HG03139 (cell line): ENCODE measurements around the gene KCNA1.

Experiments
- ATAC-seq: cut with Tn5 transposase; IDR thresholded peaks from one replicate; pipeline ENCODE4 v1.9.1; 2021; ENCODE audit not compliant: unreplicated experiment

The KCNA1 gene

DNA sequence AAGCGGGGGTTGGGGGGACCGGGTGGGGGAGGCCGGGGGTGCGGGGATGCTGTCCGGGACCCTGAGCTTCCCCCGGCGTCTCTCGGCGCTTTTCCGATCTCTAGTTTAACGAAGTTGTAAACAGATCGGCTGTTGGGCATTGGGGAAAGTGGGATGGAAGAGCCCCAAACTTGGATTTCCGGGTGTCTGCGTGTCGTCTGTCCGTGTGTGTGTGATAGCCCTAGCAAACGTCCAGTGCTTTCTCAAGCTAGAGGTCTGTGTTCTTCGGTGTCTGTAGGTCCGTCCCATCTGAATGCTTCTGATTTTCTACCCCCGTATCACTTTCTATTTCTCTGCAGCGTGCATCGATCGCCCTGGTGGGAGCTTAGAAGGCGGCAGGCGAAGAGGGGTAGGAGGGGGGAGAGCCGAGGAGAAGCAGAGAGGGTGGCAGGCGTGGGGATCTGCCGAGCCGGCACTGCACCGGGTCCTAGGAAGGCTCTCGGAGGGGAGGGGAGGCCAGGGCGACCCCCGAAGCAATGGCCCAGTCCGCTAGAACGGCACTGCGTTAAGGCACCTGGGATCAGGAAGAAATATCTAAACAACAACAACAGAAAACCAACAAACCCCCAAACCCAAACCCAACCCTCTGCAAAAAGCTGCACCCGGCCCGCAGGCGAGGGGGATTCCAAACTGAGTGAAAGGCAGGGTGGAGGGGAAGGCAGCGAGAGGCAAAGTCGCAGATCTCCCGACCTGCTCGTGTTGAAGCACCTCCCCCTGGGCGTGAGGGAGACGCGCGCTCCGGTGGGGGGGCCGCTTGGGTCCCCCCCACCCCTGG, 1.0 kb downstream of the KCNA1 start:
- no peak for ATAC-seq

DNA sequence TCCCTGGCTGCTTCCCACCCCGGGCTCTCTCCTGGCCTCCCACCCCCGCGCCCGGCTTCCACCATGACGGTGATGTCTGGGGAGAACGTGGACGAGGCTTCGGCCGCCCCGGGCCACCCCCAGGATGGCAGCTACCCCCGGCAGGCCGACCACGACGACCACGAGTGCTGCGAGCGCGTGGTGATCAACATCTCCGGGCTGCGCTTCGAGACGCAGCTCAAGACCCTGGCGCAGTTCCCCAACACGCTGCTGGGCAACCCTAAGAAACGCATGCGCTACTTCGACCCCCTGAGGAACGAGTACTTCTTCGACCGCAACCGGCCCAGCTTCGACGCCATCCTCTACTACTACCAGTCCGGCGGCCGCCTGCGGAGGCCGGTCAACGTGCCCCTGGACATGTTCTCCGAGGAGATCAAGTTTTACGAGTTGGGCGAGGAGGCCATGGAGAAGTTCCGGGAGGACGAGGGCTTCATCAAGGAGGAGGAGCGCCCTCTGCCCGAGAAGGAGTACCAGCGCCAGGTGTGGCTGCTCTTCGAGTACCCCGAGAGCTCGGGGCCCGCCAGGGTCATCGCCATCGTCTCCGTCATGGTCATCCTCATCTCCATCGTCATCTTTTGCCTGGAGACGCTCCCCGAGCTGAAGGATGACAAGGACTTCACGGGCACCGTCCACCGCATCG, 1.8 kb downstream of the KCNA1 start:
- ATAC-seq, result no peak

DNA sequence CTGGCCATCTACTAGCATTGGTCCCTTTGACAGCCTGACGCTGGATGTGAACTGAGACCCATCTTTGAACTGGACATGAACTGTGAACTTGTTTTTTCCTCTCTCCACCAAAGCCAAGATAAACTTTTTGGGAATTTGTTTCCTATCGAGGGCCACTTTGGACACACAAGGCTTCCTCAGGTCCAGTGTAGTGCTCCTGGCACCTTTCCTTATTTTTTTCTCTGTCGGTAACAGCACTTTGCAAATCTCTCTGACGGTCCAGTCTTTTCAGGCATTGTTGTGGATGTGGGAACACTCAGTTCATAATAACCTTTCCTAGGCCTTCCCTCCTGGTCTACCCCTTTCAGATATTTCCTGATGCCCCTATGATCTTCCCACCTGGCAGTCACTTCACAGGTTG, 5.0 kb downstream of the KCNA1 start:
- ATAC-seq, result no peak

DNA sequence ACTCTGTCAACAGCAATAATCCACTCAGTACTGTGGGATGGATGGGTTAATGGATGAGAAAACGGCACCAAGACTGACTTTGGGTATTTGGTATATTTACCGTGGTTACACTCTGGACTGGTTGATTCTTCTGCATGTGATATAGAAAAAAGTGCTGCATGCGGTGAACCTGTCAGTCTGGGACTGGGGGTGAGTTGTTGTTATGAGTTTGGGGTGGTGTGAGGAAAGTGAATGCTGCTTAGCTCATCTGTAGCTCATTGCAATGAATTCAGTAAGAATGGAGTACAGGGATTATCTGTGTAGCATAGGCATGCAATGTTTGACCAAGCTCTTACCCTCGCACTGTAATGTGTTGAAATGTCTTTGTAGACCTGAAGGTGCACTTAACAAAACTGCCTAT, 6.0 kb downstream of the KCNA1 start:
- ATAC-seq, result no peak

DNA sequence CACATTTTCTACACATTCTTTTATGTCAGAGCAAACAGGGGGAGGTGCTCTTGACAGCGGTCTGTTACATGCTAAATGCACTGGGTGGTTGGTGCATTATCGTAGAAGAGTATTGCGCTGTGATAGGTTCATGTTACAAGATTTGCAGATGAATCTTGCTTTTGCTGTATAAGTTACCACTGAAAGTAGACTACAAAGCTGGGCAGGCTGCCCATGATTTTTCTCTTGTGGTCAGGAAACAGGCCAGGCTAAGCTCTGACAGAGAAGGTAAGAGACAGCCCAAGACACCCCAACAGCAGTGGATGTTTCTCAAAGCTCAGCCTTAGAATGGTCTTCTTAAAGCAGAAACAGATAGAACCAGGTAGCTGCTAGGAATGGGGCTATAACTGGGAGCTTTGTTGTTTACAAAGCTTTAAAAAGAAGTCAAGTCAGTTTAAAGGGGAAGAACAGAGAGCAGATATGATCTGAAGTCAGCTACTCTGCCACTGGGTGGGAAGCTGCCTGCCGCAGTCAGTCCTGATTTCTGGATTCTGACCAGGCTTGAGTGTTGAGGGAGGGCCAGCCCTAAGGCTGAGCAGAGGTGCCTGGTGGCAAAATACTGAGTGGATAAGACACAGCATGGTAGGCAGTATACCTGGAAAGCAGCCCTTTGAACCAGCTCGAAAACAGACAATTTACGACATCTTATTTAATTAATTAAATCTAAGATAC, 9.4 kb downstream of the KCNA1 start:
- no peak for ATAC-seq

DNA sequence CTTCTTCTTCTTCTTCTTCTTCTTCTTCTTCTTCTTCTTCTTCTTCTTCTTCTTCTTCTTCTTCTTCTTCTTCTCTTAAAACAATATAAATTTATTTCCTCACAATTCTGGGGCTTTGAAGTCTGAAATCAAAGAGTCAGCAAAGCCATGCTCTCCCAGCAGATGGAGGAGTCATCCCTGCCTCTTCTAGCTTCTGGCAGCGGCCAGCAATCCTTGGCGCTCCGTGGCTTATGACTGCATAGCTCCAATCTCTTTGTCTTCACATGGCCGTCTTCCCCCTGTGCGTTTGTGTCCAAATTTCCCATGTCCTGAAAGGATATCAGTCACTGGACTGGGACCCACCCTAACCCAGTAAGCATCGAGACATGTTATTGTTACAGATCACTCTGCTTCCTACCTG, 22.9 kb downstream of the KCNA1 start:
- no peak for ATAC-seq

DNA sequence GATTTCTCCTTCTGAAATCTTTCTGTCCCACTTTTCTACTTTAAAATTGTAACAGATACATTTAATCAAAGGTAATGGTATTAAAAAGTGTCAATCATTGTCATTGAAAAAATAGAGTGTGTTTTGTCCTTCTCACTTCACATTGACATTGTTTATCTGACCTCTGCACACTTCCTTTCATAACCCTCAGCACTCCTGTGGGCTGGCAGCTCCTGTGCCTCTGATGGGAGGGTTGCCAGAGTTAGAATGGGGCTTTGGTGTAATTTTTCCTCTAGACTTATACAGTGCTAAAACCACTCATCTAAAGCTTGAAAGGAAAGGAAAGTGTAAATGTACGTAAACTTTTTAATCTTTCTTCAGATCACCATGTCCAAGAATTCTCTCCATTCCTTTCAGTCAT, 23.7 kb downstream of the KCNA1 start:
- no peak for ATAC-seq

DNA sequence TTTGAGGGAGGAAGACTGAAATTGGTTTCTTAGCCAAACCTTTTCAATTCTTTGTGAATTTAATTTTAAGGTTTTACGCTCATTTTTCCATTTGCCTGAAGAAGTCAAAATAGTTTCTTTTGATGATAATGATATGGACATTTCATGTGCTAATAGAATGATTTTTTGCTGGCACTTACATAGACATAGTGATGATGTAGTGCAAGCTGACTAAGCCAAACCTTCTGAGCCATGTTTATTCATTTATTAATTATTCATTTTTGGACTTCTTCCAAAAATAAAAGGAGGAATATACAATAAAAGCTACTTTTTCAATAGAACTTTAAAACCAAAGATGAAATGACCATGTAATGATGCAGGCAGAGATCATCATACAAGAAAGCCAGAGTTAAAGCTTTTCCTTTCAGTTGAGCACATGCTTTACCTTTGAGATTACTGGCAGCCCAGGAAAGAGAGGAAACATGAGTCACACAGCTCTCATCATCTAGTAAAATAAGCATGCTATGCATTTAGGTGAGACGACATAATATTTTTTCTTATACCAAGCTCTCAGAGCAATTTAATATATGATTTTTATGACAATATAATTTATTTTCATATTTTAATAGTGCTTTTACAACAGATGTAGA, 24.8 kb downstream of the KCNA1 start:
- no peak for ATAC-seq

DNA sequence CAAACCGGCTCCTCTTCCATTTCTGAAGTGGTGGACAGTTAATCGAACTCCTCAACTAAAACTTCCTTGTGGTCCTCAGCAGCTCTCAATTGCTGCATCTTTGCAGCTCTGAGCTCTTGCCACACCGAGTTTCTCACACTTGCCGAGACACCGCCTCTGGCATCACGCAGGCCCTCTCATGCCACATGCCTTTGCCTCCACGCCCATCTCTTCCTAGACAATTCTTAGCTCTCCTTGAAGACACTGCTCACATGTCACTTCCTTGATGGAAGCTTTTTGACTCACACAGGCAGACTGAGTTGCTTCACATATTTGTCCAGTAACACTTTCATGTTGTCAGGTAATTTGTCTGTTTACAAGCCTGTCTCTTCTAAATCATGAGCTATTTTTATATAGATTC, 29.2 kb downstream of the KCNA1 start:
- ATAC-seq, result no peak

DNA sequence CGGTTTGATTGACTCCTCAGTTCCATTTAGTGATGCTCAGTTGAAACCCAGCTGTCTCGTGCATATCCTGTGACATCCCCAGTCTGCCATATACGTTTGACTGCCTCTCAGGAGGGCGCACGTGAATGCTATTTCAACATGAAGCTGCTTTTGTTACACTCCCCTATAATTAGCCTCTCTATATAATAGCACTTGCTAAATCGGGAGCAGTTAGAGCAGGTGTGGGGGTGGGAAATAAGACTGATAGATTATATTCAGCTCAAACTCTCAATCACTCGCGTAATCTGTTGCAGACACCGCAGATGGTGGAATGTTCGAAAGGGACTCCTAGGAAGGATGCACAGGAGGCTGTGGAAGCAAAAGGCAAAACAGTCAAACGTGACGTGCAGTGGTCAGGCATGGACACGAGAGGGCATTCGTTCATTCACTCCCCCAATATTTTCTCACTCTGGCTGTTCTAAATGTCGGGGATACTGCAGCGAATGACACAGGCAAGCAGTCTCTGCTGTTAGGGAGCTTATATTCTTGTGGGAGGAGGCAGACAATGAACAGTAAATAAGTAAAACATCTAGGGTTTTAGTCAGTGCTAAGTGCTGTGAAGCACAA, 29.8 kb downstream of the KCNA1 start:
- ATAC-seq, result no peak

DNA sequence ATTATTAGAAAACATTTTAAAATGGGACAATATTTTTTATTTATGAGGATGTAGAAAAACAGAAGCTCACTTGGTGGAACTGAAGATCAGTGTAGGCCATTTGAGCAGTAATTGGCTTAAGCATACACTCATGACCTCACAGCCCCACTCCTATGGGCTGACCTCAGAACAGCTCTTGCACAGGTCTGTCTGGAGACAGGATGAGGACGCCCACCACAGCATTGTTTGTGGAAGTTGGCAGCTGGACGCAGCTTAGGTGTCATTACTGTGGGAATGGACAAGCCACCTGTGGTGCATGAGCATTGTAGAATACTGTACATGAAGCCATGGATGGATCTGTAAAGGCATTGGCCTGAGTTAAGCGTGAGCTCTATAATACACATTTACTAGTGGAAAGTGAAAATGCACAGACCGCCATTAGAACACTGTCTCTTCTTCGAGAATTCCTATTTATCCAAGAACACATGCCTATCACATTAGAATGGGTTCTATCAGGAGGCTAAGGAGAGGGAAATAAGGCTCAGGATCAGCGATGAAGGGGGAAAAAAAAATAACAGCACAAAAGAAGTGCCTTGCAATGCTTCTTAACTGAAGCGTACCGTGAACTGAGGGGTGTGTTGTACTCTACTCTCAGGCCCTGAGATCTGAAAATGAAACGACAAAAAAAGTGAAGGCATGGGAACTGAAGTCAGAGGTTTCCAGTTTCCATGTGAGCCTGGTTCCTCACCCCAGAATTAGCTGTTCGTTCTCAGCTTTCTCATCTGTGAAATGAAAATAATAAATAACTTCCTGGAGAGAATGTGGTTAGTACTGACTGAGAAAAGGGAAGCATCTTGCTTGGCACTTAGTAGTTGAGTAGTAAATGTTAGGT, 33.6 kb downstream of the KCNA1 start:
- ATAC-seq, result peak; percentile 81

DNA sequence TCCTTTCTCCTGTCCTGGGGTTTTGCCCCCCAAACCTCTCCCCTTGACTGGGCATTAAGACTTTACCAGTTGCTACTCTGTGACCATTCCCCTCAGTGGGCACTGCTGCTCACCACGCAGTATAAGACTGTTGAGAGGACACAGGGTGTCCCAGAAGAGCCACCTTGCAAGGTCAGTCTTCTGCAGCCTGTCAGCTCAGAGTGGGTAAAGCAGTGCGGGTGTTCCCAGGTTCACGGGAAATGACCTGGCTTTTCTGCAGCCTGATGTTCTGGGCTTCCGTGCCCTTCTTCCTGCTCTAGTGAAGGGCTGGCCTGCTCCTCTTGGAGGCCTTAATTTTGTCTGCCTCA, 34.2 kb downstream of the KCNA1 start:
- peak; percentile 24 for ATAC-seq

DNA sequence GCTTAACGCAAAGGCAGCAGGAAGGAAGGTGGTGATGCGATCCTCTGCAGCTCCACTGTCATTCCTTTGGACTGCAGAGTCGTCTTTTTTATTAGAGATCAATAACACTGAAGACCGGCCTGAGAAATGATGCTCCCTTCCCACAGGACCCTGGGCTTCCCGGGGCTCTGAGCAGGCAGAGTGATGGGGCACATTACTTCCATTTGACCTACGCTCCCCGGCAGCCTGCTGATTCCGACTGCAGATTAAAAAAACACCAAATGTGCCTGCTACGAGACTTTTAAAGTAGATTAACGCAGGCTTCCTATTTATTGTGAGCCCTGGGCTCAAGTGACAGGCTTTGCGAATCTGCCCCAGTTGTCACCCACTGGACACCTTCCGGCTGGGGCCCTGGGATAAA, 37.5 kb downstream of the KCNA1 start:
- no peak for ATAC-seq

DNA sequence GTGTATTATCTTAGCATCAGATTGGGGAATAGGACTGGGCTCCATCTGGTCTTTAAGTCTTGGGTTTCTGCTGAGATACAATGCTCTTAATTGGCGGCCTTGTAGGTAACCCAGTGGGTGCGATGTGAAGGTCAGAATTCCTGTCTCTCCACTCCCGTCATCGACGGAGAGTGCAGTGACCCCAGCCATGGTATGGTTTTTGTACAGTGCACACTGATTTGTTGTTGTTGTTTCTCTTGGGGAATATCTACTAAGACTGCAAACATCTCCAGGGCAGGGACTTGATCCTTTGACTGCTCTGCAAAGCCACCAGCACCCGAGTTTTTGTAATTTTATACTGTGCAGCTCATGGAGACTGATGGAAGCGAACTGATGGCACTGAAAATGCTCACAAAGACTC, 41.4 kb downstream of the KCNA1 start:
- ATAC-seq, result no peak

DNA sequence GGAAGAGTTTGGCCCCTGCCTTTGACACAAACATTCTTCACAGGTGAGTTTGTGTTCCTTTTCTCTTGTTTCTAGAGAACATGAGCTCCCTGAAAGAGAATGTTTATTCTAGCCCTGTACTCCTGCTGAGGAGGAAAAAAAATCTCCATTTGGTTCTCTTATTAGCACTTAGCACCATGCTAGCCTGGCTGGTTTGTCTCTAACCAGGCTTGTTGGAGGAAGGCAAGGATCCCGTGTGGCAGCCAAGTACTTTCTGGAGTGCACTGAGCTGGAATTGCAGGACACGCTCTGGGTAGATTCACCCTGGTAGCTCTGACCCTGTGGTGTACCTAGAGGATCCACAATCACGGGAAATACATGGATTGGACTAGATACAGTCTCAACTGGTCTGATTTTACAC, 41.9 kb downstream of the KCNA1 start:
- ATAC-seq, result no peak

DNA sequence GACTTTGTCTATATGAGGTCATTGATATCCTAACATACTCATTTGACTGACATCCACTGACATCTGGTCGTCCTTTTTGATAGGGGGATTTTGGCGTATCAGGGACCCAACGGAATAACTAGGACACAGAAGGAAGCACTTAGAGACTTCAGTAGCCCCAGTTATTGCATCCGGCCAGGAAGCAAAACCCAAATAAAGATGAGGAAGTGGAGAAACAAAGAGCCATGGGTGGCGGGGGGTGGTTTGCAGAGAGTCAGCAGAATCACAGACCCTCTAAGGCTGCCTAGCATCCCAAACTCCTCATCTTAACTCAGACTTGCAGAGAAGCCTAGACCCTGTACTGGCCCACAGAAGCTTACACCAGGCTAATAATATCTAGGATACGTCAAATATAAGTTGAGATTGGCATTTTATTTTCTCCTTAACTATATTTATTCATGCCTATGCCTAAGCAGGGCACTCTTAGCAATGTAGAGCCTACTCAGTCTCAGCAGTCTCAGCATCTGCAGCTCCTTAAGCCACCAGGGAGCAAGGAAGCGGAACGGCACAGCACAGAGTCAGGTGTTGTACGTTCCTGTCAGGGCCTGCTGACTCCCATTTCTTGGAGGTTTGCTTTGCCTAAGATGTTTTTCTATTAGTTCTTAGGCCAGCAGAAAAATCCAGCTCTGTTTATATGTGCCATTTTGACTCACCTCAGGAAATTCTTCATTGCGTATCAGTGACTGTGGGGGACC, 45.1 kb downstream of the KCNA1 start:
- no peak for ATAC-seq

DNA sequence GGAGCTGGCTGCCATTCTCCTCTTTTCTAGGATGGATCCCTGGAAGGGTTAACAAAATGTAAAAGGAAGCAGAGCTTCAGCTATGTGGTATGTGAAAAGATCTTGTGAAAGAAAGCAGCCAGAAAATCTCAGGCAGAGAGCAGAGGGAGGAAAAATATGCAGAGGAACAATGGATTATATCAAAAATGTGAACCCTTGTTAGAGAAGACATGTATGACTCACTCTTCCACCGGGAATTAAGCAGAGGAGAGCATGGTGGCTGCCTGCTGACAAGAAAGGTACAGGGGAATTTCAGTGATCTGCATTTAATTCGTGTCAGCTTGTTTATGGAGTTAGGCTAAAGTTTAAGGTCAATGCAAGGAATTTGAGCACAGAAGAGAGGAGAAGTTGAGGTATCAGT, 46.3 kb downstream of the KCNA1 start:
- ATAC-seq, result no peak

DNA sequence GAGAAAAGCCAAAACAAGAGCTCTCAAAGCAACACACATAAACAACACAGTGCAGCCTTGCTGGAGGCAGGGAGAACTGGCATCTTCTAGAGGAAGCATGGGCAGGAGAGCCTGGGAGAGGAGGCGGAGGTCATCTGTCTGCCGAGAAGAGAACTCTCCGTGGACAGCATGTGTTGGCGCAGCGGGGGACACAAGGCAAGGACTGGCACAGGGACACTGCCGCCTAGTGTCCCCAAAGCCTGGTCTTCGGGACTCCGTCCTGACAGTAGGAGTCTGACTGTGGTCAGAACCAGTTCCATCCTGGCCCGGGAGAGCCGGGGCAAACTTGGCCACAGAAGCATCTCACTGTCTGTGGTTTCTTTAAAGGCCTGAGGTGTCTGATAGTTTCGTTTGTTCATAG, 47.3 kb downstream of the KCNA1 start:
- no peak for ATAC-seq

DNA sequence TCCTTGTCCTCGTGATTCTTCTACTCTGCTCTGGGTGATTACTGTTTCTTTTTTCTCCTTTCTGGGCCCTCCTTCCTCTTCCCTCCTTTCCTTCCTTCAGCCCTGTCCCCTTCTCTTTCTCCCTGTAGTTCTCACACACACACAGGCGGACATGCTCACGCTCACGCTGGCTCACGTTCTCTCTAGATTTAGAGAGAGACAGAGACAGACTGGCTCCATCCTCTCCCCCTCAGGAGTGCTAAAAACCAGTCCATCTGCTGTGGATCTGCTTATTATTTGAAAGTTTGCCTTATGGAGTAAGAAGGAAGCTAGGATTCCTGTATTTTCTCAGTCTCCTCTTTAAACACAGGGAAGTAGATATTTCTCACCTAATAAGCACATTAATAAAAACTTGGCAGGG, 48.1 kb downstream of the KCNA1 start:
- ATAC-seq, result no peak
